ENCODE data around the gene UGT1A9.
"Not testable (repeated sequence)": the region's sequence is repeated elsewhere in the genome, so short reads cannot be mapped to it uniquely, and the experiment has no call there.

- TF ChIP-seq, protein P1, sequence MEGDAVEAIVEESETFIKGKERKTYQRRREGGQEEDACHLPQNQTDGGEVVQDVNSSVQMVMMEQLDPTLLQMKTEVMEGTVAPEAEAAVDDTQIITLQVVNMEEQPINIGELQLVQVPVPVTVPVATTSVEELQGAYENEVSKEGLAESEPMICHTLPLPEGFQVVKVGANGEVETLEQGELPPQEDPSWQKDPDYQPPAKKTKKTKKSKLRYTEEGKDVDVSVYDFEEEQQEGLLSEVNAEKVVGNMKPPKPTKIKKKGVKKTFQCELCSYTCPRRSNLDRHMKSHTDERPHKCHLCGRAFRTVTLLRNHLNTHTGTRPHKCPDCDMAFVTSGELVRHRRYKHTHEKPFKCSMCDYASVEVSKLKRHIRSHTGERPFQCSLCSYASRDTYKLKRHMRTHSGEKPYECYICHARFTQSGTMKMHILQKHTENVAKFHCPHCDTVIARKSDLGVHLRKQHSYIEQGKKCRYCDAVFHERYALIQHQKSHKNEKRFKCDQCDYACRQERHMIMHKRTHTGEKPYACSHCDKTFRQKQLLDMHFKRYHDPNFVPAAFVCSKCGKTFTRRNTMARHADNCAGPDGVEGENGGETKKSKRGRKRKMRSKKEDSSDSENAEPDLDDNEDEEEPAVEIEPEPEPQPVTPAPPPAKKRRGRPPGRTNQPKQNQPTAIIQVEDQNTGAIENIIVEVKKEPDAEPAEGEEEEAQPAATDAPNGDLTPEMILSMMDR (IDR thresholded peaks at IDR 0.05): not testable (repeated sequence)
- TF ChIP-seq POLR2AphosphoS5, EP300 (IDR thresholded peaks at IDR 0.05): not testable (repeated sequence)
Measured at GRCh38 chr2:233736868-233737653, 65.4 kb downstream of the UGT1A9 start.

All from gastroesophageal sphincter (tissue), 3 donors.